CD4-positive, alpha-beta T cell treated with Interleukin-6 for 4 hours (primary cell): ENCODE results near the gene SEMA5A.

Experiments used
- DNase-seq: peaks from one replicate; pipeline ENCODE4 v3.0.0-alpha.2; 2020; ENCODE audit warnings: mixed read lengths

Gene SEMA5A

DNA sequence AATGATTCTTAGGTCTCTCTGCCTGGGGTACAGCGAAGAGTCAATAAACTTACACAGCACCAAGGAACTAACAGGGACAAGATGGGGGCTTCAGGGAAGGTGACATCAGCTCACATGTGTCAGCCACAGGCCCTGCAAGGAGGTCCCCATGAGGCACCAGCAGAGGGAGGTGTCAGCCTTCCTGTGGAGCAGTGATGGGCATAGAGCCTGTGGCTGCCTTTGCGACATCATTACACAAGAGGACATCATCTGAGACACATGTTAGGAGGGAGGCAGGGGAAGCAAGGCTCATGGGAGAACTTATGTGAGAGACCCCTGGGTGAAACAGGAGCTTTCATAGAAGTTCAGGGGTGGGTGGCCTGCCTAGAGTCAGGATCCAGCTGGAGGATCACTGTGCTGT is 389.6 kb downstream of the SEMA5A start:
- DNase-seq, result no peak

GRCh38 chr5:9151684-9152427 is 394.0 kb downstream of the SEMA5A start:
- no peak for DNase-seq

GRCh38 chr5:9149988-9150387 is 395.9 kb downstream of the SEMA5A start:
- no peak for DNase-seq

DNA sequence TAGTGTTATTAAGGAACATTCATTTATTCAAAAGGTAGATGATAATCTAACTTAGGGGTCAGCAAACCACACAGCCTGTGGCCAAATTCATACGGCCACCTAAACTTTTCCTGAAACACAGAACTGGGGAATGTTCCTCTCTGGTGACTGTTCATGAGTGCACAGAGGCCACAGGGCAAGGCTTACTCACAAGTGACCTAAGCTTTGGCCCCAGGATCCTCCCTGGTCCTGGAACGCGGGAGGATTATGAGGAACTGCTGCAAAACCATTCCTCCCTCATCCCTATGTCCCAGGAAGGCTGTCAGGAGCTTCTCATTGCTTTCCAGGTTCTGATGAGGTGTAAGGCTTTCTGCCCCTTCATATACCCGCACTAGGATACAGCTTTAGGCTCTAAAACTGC is 397.6 kb downstream of the SEMA5A start:
- DNase-seq, result no peak

DNA sequence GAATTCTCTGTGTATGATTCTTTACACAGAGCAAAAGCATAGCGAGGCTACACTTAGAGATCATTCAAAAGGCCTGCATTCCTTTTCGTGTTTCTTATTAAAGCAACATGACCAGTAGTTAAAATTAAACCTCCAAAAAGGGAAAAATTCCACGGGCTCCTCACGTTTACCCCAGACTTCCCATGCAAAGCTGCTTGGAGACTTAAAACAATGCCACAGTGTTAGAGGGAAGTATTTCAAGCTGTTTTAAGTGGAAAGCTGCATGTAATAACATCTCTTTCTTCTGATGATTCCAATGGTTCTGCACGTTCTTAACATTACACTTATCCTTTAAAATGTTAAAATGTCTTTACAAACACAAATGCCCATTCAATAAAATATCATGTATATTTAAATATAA is 405.2 kb downstream of the SEMA5A start:
- DNase-seq, result no peak

GRCh38 chr5:9140202-9140601 is 405.7 kb downstream of the SEMA5A start:
- DNase-seq, result no peak

DNA sequence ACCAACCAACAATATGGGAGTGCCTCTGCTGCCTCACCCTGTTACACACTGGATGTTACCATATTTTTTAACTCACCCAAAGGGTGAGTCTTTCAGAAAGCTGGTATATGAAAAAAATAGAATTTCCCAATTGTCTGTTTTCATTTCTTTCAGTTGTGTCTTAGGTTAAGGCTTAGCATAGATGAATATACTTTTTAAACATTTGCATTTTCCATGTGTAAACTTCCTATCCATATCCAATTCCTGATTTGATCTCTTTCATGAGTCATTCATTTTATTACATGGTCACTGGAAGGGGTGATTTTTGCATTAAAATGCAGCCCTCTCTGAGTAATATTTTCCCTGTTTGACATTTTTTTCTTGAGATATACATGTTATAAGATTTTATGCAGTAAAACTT is 406.5 kb downstream of the SEMA5A start:
- DNase-seq, result no peak

- DNase-seq, result no peak
Observed at GRCh38 chr5:9128136-9128535, 417.7 kb downstream of the SEMA5A start.

DNA sequence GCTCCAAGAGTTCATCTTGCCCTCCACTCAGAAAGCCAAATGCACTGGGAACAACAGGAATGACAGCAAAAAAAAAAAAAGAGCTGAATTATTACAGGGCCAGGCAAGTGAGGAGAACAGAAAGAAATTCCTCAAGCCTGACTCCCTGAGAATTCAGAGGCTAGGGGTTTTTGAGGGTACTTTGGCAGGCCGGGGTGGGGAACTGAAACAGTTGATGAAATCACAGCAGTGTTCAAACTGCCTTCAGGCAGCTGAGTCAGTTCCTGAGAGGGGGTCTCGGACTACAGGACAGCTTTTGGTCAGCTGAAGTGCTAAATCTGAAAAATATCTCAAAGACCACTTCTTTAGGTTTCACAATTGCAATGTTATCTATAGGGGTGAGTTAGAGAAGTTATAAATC is 419.4 kb downstream of the SEMA5A start:
- DNase-seq, result no peak

DNA sequence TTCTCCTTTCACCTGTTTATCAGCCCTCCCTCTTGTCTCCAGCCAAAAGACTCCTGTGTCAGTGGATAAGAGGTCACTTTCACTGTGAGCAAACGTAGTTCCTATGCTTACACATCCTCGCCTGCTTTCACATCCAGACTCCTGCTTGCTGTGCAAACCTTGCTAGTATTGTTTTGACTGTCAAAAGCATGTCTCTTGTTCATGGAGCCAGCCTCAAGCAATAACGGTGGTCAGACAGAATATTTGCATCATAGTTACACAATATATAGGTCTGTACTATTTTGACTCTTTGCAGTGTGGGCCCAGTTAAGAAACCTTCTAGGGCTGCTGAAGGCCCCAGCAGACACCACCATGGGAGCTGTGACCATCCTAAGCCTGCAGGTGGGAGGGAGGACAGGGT is 420.0 kb downstream of the SEMA5A start:
- DNase-seq, result no peak

- DNase-seq, result no peak
Observed at GRCh38 chr5:9124838-9125237, 421.0 kb downstream of the SEMA5A start.

- DNase-seq, result no peak
Observed at GRCh38 chr5:9124071-9124470, 421.8 kb downstream of the SEMA5A start.

GRCh38 chr5:9122528-9122927 is 423.3 kb downstream of the SEMA5A start:
- DNase-seq, result no peak

- no peak for DNase-seq
Observed at GRCh38 chr5:9121597-9121996, 424.3 kb downstream of the SEMA5A start.

DNA sequence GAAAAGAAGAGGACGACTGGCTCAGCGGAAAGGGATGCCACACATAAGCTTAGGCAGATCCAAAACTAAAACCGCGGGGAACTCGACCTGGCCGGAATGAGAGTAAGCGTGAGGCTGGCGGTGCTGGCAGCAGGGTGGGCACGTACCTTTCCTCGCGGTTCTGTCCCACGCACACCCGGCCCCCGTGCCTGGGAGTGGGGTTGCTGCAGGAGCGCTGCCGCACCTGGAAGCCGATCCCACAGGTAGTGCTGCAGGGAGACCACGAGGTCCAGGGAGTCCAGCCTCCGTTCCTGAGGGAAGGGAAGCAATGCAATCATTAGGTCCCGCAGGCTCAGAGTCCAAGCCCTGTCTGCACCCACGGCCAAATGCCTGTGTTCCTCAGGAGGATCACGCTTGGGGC is 427.0 kb downstream of the SEMA5A start:
- no peak for DNase-seq

DNA sequence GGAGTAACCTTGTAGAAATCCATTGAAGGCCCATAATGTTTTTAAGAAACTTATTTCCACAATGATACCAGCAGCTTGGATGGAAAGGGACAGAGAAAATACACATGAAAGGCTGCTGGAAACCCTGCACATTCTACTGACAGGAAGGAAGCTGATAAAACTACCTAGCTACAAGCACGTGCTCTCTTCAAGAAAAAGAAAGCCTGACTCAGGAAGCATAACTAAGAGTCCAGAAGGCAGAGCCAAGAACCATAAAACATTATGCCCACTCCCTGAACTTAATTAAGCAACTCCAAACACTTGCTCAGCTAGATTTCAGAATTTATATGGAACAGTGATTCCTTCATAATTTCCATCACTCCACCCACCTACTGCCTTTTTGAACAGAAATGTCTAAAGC is 430.8 kb downstream of the SEMA5A start:
- no peak for DNase-seq

- DNase-seq, result no peak
Observed at GRCh38 chr5:9112520-9113291, 433.2 kb downstream of the SEMA5A start.

GRCh38 chr5:9108162-9108561 is 437.7 kb downstream of the SEMA5A start:
- no peak for DNase-seq

GRCh38 chr5:9105851-9106250 is 440.0 kb downstream of the SEMA5A start:
- DNase-seq, result no peak

DNA sequence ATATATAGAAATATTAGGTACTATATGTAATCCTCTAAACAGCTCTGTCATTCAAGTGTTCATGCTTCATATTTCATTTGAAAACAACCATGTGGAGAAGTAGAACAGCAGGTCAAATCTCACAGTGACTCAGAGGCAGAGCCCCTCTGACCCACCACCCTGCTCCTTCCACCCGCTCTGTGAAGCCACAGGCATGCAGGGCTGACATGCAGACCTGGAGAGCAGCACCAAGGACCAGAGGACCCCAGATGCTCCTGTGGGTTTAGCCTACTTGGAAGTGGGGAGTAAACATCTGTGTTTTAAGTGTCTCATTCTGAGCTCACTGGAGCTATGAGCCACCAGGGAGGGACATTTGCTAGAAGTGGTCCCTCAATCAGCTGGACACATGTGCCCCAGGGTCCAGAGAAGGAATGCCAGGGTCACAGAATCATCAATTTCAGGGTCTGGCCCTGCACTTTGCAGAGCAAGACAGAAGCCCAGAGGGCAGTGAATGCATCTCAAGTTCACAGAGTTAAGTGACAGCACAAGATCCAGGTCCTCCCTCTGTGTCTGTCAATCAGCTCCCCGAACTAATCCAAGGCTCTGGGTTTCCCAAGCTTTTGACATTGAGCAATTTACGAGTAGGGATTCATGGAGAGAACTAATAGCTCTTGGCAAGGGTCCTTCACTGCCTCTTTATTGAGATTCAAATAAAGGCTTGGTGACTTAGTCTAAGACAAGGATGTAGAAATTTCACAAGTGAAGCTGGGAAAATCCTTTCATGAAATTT is 441.1 kb downstream of the SEMA5A start:
- no peak for DNase-seq

GRCh38 chr5:9103290-9103689 is 442.6 kb downstream of the SEMA5A start:
- DNase-seq, result no peak

DNA sequence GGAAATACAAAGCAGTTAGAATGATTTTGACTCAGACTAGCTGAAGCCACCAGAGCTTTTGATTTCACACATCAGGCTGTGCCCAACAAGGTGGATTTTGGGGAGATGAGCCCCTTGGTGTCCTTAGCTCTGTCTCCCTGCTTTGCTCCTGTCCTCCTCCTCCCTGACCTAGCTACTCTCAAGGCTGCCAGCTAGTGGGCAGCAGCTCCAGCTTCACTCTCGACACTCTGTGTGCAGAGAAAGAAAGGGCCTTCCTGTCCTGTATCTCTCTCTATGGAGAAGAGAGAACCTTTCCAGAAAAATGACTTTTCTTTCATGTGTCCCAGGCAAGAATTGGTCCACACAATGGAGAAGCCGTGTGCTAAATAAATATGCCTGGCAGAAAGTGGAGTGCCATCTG is 446.2 kb downstream of the SEMA5A start:
- no peak for DNase-seq

DNA sequence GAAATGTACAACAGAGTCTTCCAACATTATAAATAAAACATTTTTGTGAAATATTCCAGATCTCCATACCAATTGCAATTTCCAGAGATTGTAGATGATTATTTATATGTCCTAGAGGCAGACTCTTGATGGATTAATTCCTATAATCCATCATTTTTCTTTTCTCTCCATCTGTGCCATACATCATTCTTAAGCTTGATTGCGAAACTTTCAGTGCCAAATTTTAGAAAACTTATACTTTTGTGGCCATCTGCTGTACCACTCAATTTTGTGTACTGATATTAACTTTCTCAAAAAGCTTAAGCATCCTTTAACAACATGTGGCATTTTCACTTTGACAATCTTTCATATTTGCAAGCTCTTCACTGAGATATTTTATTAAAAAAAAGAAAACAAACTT is 446.9 kb downstream of the SEMA5A start:
- DNase-seq, result no peak

GRCh38 chr5:9094582-9094981 is 451.3 kb downstream of the SEMA5A start:
- no peak for DNase-seq
